Thyroid gland (tissue), 4 donors: ENCODE data around the gene NLK. TPM values are rescaled to one million over a fixed set of nuclear protein-coding genes. Genes with fewer than 3 reads are reported as not detected.

ENCODE experiments used
- DNase-seq, 2 donors: peaks; one replicate each; pipeline ENCODE4 v3.0.0-alpha.2; 2019
- H3K27ac ChIP-seq, 3 donors: fragments of 200-600 bp; sonication (generic); 1 replicate in 2 of 3; 2 replicates in 1 of 3; pipeline ENCODE4 v1.5.1; 2016 to 2019; ENCODE audit warnings: mild to moderate bottlenecking in 1 of 3, moderate library complexity in 1 of 3
- H3K27me3 ChIP-seq: fragments of 200-600 bp; sonication (generic); one replicate; pipeline ENCODE4 v1.5.1; 2019
- H3K36me3 ChIP-seq, 2 donors: fragments of 200-600 bp; sonication (generic); one replicate each; pipeline ENCODE4 v1.5.1; 2016 to 2019
- H3K4me1 ChIP-seq, 2 donors: fragments of 200-600 bp; sonication (generic); one replicate each; pipeline ENCODE4 v1.5.1; 2017 to 2019
- H3K4me3 ChIP-seq, 3 donors: fragments of 200-600 bp; sonication (generic); replicated peaks in 1 of 3; 1 replicate in 2 of 3; 2 replicates in 1 of 3; pipeline ENCODE4 v1.5.1; 2016; ENCODE audit warnings: mild to moderate bottlenecking in 1 of 3
- H3K9me3 ChIP-seq: fragments of 200-600 bp; sonication (generic); one replicate; pipeline ENCODE4 v1.5.1; 2017
- CTCF ChIP-seq, 6 experiments: fragments of 200-600 bp in 3 of 6; fragments of 450-650 bp in 3 of 6; sonication (generic) in 3 of 6; IDR thresholded peaks; one replicate each; pipeline ENCODE4 v1.5.1; 2016 to 2019; ENCODE audit warnings: antibody characterized with exemption in 6 of 6, mild to moderate bottlenecking in 2 of 6, inconsistent platforms in 1 of 6, moderate library complexity in 1 of 6
- POLR2A ChIP-seq, 2 donors: fragments of 450-650 bp; IDR thresholded peaks; one replicate each; pipeline ENCODE4 v1.6.1; 2017; ENCODE audit warnings: antibody characterized with exemption in 2 of 2, mild to moderate bottlenecking in 2 of 2, moderate library complexity in 1 of 2
- WGBS, 2 donors: methylation state at CpG; one replicate each; pipeline ENCODE4 v1.1.5; 2017; 5-methylcytosine and 5-hydroxymethylcytosine counted together
- intact Hi-C: fragments of 100-400 bp; cut with DNase I; formaldehyde crosslinking; loops from one replicate; pipeline ENCODE4 v1.15.1; 2023
- total RNA-seq, 4 donors: library from RNA; depleted of rRNA; stranded (reverse); fragments of >200 nt; gene quantifications; one replicate each; pipeline ENCODE4 v1.2.3, GENCODE V29; 2016

The NLK gene
- total RNA-seq, 4 donors from 2014 or later = 37.7 to 54.2 (median 46.0) TPM

DNA sequence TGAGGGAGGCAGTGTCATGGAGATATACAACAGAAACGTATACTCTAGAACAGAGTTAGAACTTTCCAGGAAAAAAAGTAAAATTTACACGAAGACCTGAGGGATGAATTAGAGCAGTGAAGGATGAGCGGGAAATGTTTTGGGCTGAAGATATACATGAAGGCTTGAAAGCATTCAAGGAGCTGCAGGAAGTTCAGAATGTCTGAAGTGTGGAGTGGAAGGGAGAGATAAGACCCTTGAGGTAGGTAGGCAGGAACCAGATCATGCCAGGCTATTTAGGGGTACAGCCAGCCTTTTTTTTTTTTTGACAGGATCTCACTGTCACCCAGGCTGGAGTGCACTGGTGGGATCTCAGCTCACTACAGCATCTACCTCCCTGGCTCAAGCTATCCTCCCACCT lies 3.2 kb upstream of the NLK start:
- H3K4me3 ChIP-seq = no peak overlapping the region
- intact Hi-C loops = no loop called here
- no peak for DNase-seq
- no peak for TF ChIP-seq CTCF (IDR thresholded peaks at IDR 0.05)
- no peak for TF ChIP-seq POLR2A (IDR thresholded peaks at IDR 0.05)
- no peaks in the 10 kb centered on the region for H3K27me3 ChIP-seq
- H3K27ac ChIP-seq = no peak overlapping the region
- no peaks in the 10 kb centered on the region for H3K9me3 ChIP-seq
- WGBS, 2 donors = 80 to 89% methylated on average over 3 of the region's 3 CpGs
- peaks cover 15 to 20% of the 10 kb centered on the region in 2 donors for H3K4me1 ChIP-seq
- no peaks in the 10 kb centered on the region for H3K36me3 ChIP-seq

DNA sequence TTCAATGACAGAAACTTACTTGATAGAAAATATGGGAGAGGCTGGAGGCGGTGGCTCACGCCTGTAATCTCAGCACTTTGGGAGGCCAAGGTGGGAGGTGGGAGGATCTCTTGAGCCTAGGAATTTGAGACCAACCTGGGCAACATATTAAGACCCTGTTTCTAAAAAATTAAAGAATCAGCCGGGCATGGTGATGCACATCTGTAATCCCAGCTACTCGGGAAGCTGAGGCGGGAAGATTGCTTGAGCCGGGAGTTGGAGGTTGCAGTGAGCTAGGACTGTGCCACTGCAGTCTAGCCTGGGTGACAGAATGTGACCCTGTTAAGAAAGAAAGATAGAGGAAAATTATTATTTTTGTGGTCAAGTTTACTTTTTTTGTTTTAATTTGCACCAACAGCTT lies 2.1 kb upstream of the NLK start:
- Histone ChIP-seq H3K4me3 (no peak overlapping the region), H3K27me3 (no peaks in the 10 kb centered on the region), H3K27ac (peak overlapping the region in 1 of 3 donors; percentile 94), H3K36me3 (no peaks in the 10 kb centered on the region), H3K9me3 (no peaks in the 10 kb centered on the region), H3K4me1 (peaks cover 26 to 29% of the 10 kb centered on the region in 2 donors)
- intact Hi-C loops = no loop called here
- TF ChIP-seq POLR2A (IDR thresholded peaks at IDR 0.05) (no peak), CTCF (IDR thresholded peaks at IDR 0.05) (no peak)
- DNase-seq = no peak
- WGBS, 2 donors = 96 to 97% methylated on average over 6 of the region's 6 CpGs

- TF ChIP-seq CTCF (IDR thresholded peaks at IDR 0.05) = no peak
- peak in 1 of 2 donors; percentile 95 for TF ChIP-seq POLR2A (IDR thresholded peaks at IDR 0.05)
- Histone ChIP-seq H3K27me3 (no peaks in the 10 kb centered on the region), H3K27ac (peak overlapping the region; percentile 87 to 94 (median 93)), H3K4me3 (peak overlapping the region in 2 of 3 donors; percentile 75 to 99), H3K9me3 (no peaks in the 10 kb centered on the region), H3K36me3 (no peaks in the 10 kb centered on the region), H3K4me1 (peaks cover 34 to 37% of the 10 kb centered on the region in 2 donors)
- intact Hi-C loops = no loop called here
- DNase-seq = peak; percentile 100
- 1% methylated on average over 29 to 34 of the region's 43 CpGs for WGBS, 2 donors
Observed at GRCh38 chr17:28041068-28041843, 1.2 kb upstream of the NLK start.

DNA sequence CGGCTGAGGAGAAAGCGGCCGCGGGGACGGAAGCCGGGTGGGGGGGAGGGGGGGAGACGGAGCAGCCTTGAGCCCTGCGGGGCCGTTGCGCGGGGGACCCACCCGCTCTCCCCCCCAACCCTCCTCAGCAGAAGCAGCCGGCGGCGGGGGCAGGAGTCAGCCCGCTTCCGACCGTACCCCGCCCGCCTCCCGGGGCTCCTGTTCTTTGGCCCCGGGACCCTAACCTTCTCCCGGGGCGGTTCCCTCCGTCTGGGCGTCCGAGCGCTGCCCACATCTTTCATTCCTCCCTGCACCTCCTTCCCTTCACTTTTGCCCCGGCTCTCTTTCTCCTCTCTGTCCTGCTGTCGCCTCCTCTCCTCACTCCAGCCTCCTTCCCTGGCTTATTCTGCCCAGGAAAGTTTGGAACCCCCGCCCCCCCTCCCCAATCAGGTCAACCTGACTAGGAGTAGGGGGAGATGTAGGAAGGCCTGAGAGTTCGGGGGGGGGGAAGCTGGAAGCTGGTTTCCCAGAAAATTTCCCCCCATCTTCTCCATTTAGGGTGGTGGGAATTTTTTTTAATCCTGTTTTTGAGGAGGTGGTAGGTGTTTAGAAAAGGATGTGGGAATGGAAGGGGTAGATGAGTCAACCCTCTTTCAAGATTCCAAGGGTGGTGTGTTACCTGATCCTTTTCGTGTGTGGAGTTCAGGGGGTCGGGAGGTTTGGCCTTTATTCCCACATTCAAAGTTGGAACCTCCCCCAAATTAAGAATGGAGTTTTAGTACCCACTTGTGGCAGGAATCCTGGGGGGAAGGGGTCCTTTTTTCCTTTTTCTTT lies 427 bp upstream of the NLK start:
- TF ChIP-seq CTCF (IDR thresholded peaks at IDR 0.05) = no peak
- TF ChIP-seq POLR2A (IDR thresholded peaks at IDR 0.05) = no peak
- Histone ChIP-seq H3K27me3 (no peaks in the 10 kb centered on the region), H3K36me3 (no peaks in the 10 kb centered on the region), H3K4me3 (peak overlapping the region in 2 of 3 donors; percentile 75 to 99), H3K27ac (peak overlapping the region; percentile 87 to 94 (median 93)), H3K9me3 (no peaks in the 10 kb centered on the region), H3K4me1 (peaks cover 37% of the 10 kb centered on the region in 2 donors)
- DNase-seq = no peak
- WGBS, 2 donors = 1 to 4% methylated on average over 21 to 22 of the region's 34 CpGs
- intact Hi-C loops = no loop called here
